OCI-LY7 (cell line): ENCODE data around the gene ICE1. TPM values are rescaled to one million over a fixed set of nuclear protein-coding genes. Genes with fewer than 3 reads are reported as not detected.

Source experiments
- BruUV-seq: library from RNA; stranded (reverse); fragments of 400-500 nt; replicated peaks from 2 replicates; lab custom pipeline; 2021; lab: Mats Ljungman, UMichigan
- CTCF ChIA-PET: fragments of 300-600 bp; sonication (Branson Sonifier 250); formaldehyde crosslinking; loops from one replicate; lab custom pipeline; 2022; ENCODE audit warnings: antibody characterized with exemption; ENCODE audit not compliant: unreplicated experiment; lab: Charles Lee
- POLR2A ChIA-PET: fragments of 300-600 bp; sonication (Branson Sonifier 250); formaldehyde crosslinking; loops from one replicate; lab custom pipeline; 2022; ENCODE audit warnings: antibody characterized with exemption; lab: Charles Lee
- DNase-seq: peaks from one replicate; pipeline ENCODE4 v3.0.0-alpha.2; 2015; ENCODE audit warnings: low spot score
- H2AFZ ChIP-seq: fragments of 200-600 bp; sonication (generic), shearing (Covaris generic); 2 replicates; pipeline ENCODE4 v1.6.1; 2014; ENCODE audit warnings: mild to moderate bottlenecking, antibody characterized with exemption, low read length, moderate library complexity
- H3K27ac ChIP-seq: fragments of 200-600 bp; sonication (generic); 2 replicates; pipeline ENCODE4 v1.5.1; 2014; ENCODE audit warnings: mixed run types, low read depth, mild to moderate bottlenecking, moderate library complexity, low read length, inconsistent platforms; ENCODE audit not compliant: poor library complexity, severe bottlenecking
- H3K36me3 ChIP-seq: fragments of 200-600 bp; sonication (generic); 2 replicates; pipeline ENCODE4 v1.6.1; 2014; ENCODE audit warnings: mild to moderate bottlenecking, antibody characterized with exemption, low read length, moderate library complexity, mixed read lengths; ENCODE audit not compliant: insufficient read depth
- H3K4me1 ChIP-seq: fragments of 200-600 bp; sonication (generic); 2 replicates; pipeline ENCODE4 v1.5.1; 2014; ENCODE audit warnings: mild to moderate bottlenecking, low read length; ENCODE audit not compliant: insufficient read depth, poor library complexity, severe bottlenecking
- H3K4me2 ChIP-seq: fragments of 200-600 bp; sonication (generic); 2 replicates; pipeline ENCODE4 v1.6.1; 2014; ENCODE audit warnings: mild to moderate bottlenecking, low read length
- H3K4me3 ChIP-seq: fragments of 200-600 bp; sonication (generic); 2 replicates; pipeline ENCODE4 v1.5.1; 2014; ENCODE audit warnings: mild to moderate bottlenecking, low read depth, low read length; ENCODE audit not compliant: poor library complexity, severe bottlenecking
- H3K79me2 ChIP-seq: fragments of 200-600 bp; sonication (generic); 2 replicates; pipeline ENCODE4 v1.6.1; 2016; ENCODE audit warnings: low read depth, mild to moderate bottlenecking, low read length, moderate library complexity, mixed read lengths; ENCODE audit not compliant: insufficient read depth
- H3K9me2 ChIP-seq: fragments of 200-600 bp; sonication (generic); 2 replicates; pipeline ENCODE4 v1.6.1; 2016; ENCODE audit warnings: mild to moderate bottlenecking, low read length, mixed read lengths; ENCODE audit not compliant: insufficient read depth
- H3K9me3 ChIP-seq: fragments of 200-600 bp; sonication (generic); 2 replicates; pipeline ENCODE4 v1.6.1; 2014; ENCODE audit warnings: mild to moderate bottlenecking, mixed run types, low read length, mixed read lengths
- H4K20me1 ChIP-seq: fragments of 200-600 bp; sonication (generic); 2 replicates; pipeline ENCODE4 v1.6.1; 2014; ENCODE audit warnings: mild to moderate bottlenecking, antibody characterized with exemption, low read length, moderate library complexity, mixed read lengths; ENCODE audit not compliant: insufficient read depth
- EZH2phosphoT487 ChIP-seq: fragments of 200-600 bp; sonication (generic); IDR thresholded peaks from 2 replicates; pipeline ENCODE4 v1.6.1; 2018; ENCODE audit warnings: low read depth, borderline replicate concordance, mild to moderate bottlenecking, mixed run types, antibody characterized with exemption, low read length, moderate library complexity, mixed read lengths
- intact Hi-C: fragments of 100-400 bp; cut with micrococcal nuclease; formaldehyde crosslinking; loops from one replicate; pipeline ENCODE4 v1.10.0; 2022; ENCODE audit not compliant: unreplicated experiment
- total RNA-seq, 2 experiments: library from RNA; depleted of rRNA in 1 of 2; stranded (reverse); fragments of >200 nt in 1 of 2; shearing (Covaris generic) in 1 of 2; gene quantifications; 2 replicates each; pipeline ENCODE4 v1.2.3, GENCODE V29; 2014 to 2022
- TF ChIP-seq, protein P1 (sequence below): fragments of 200-600 bp; sonication (generic); conservative IDR thresholded peaks from 2 replicates; pipeline ENCODE4 v1.5.1; 2014; ENCODE audit warnings: mild to moderate bottlenecking, antibody characterized with exemption, low read length, moderate library complexity, mixed read lengths

The ICE1 gene
- total RNA-seq, 2 experiments from 2014 or later: 25.2 to 28.0 TPM

- no peaks in the 10 kb centered on the region for H3K36me3 ChIP-seq
- no peaks in the 10 kb centered on the region for H3K9me2 ChIP-seq
- H4K20me1 ChIP-seq: no peaks in the 10 kb centered on the region
- ChIA-PET CTCF (no interaction called here), POLR2A (no interaction called here)
- no peaks in the 10 kb centered on the region for H3K79me2 ChIP-seq
- no peaks in the 10 kb centered on the region for H3K4me1 ChIP-seq
- BruUV-seq: no TSS peak
- H3K27ac ChIP-seq: no peak overlapping the region
- H3K9me3 ChIP-seq: no peaks in the 10 kb centered on the region
- H2AFZ ChIP-seq: no peak overlapping the region
- no peak overlapping the region for H3K4me2 ChIP-seq
- no peak overlapping the region for H3K4me3 ChIP-seq
- no peak for DNase-seq
- no peak for TF ChIP-seq EZH2phosphoT487
- TF ChIP-seq, protein P1, sequence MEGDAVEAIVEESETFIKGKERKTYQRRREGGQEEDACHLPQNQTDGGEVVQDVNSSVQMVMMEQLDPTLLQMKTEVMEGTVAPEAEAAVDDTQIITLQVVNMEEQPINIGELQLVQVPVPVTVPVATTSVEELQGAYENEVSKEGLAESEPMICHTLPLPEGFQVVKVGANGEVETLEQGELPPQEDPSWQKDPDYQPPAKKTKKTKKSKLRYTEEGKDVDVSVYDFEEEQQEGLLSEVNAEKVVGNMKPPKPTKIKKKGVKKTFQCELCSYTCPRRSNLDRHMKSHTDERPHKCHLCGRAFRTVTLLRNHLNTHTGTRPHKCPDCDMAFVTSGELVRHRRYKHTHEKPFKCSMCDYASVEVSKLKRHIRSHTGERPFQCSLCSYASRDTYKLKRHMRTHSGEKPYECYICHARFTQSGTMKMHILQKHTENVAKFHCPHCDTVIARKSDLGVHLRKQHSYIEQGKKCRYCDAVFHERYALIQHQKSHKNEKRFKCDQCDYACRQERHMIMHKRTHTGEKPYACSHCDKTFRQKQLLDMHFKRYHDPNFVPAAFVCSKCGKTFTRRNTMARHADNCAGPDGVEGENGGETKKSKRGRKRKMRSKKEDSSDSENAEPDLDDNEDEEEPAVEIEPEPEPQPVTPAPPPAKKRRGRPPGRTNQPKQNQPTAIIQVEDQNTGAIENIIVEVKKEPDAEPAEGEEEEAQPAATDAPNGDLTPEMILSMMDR: no peak
- intact Hi-C loops: no loop called here
Measured at GRCh38 chr5:5539590-5539989, 117.1 kb downstream of the ICE1 start.
